PC-9 (cell line): ENCODE measurements around the gene MT1B. TPM values are rescaled to one million over a fixed set of nuclear protein-coding genes. Genes with fewer than 3 reads are reported as not detected.

Source experiments
- BruUV-seq: library from RNA; stranded (reverse); fragments of 400-500 nt; replicated peaks from 2 replicates; lab custom pipeline; 2021; lab: Mats Ljungman, UMichigan
- CTCF ChIA-PET: fragments of 300-600 bp; sonication (Branson Sonifier 250); formaldehyde crosslinking; loops from one replicate; lab custom pipeline; 2022; ENCODE audit warnings: antibody characterized with exemption; lab: Charles Lee
- POLR2A ChIA-PET: fragments of 300-600 bp; sonication (Branson Sonifier 250); formaldehyde crosslinking; loops from one replicate; lab custom pipeline; 2022; ENCODE audit warnings: antibody characterized with exemption; ENCODE audit not compliant: unreplicated experiment; lab: Charles Lee
- DNase-seq, 2 experiments: peaks; one replicate each; pipeline versions ENCODE4 v3.0.0 to v3.0.0-alpha.2; 2015 to 2022; ENCODE audit warnings: mixed read lengths in 1 of 2
- H2AFZ ChIP-seq: fragments of 200-600 bp; sonication (generic); 2 replicates; pipeline ENCODE4 v1.8.1; 2017; ENCODE audit warnings: antibody characterized with exemption
- H3F3A ChIP-seq: fragments of 200-600 bp; sonication (generic); 2 replicates; pipeline ENCODE4 v1.8.1; 2017; ENCODE audit warnings: antibody characterized with exemption, mild to moderate bottlenecking, low read depth; ENCODE audit not compliant: insufficient read depth
- H3K27ac ChIP-seq: fragments of 200-600 bp; sonication (generic); 2 replicates; pipeline ENCODE4 v1.6.1; 2016; ENCODE audit warnings: mixed run types
- H3K27me3 ChIP-seq: fragments of 200-600 bp; sonication (generic); 2 replicates; pipeline ENCODE4 v1.6.1; 2016; ENCODE audit warnings: low read depth, mixed run types; ENCODE audit not compliant: insufficient read depth
- H3K36me3 ChIP-seq: fragments of 200-600 bp; sonication (generic); 2 replicates; pipeline ENCODE4 v1.6.1; 2016; ENCODE audit warnings: low read depth, mixed run types
- H3K4me1 ChIP-seq: fragments of 200-600 bp; sonication (generic); replicated peaks from 2 replicates; pipeline ENCODE4 v1.6.1; 2016; ENCODE audit warnings: mixed run types; ENCODE audit not compliant: insufficient read depth
- H3K4me2 ChIP-seq: fragments of 200-600 bp; sonication (generic); 2 replicates; pipeline ENCODE4 v1.6.1; 2017; ENCODE audit warnings: mixed run types
- H3K4me3 ChIP-seq: fragments of 200-600 bp; sonication (generic); 2 replicates; pipeline ENCODE4 v1.6.1; 2016; ENCODE audit warnings: mixed run types
- H3K79me2 ChIP-seq: fragments of 200-600 bp; sonication (generic); 2 replicates; pipeline ENCODE4 v1.6.1; 2017; ENCODE audit warnings: low read depth, mixed run types
- H3K9me2 ChIP-seq: fragments of 200-600 bp; sonication (generic); 2 replicates; pipeline ENCODE4 v1.8.1; 2017; ENCODE audit warnings: mild to moderate bottlenecking; ENCODE audit not compliant: insufficient read depth
- H3K9me3 ChIP-seq: fragments of 200-600 bp; sonication (generic); 2 replicates; pipeline ENCODE4 v1.8.1; 2016; ENCODE audit warnings: low read depth; ENCODE audit not compliant: insufficient read depth
- H4K20me1 ChIP-seq: fragments of 200-600 bp; sonication (generic); 2 replicates; pipeline ENCODE4 v1.8.1; 2017; ENCODE audit not compliant: insufficient read depth
- EZH2 ChIP-seq: fragments of 200-600 bp; sonication (generic); IDR thresholded peaks from 2 replicates; pipeline ENCODE4 v1.8.0; 2017; ENCODE audit warnings: antibody characterized with exemption, low read depth
- intact Hi-C: fragments of 100-400 bp; cut with micrococcal nuclease; formaldehyde crosslinking; loops from one replicate; pipeline ENCODE4 v1.10.0; 2022; ENCODE audit not compliant: unreplicated experiment
- total RNA-seq: library from RNA; stranded (reverse); gene quantifications from 2 replicates; pipeline ENCODE4 v1.2.3, GENCODE V29; 2021
- TF ChIP-seq, protein P1 (sequence below): fragments of 200-600 bp; sonication (generic); conservative IDR thresholded peaks from 2 replicates; pipeline ENCODE4 v1.6.1; 2017; ENCODE audit warnings: mixed run types, antibody characterized with exemption, mild to moderate bottlenecking, moderate library complexity

The MT1B gene
- total RNA-seq, 1 experiment from 2014 or later: not detected

DNA sequence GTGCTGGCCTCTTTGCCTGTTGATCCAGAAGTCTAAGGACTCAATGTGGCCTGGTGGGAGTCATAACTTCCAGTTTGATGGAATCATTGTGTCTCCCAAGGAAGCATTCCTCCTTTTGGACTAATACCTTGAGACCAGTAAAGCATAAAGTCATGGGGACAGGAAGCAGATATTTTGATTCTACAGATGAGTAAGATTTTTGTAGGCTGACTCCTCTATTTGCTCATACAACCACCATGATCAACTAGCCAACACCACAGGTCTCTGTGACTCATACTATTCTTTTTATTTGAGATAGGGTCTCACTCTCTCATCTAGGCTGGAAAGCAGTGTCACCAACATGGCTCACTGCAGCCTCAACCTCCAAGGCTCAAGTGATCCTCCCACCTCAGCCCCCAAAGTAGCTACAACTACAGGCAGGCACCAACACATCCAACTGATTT, 37.1 kb upstream of the MT1B start:
- peak in 1 of 2 experiments; percentile 94 for DNase-seq
- no peaks in the 10 kb centered on the region for H3K9me2 ChIP-seq
- H2AFZ ChIP-seq: no peak overlapping the region

DNA sequence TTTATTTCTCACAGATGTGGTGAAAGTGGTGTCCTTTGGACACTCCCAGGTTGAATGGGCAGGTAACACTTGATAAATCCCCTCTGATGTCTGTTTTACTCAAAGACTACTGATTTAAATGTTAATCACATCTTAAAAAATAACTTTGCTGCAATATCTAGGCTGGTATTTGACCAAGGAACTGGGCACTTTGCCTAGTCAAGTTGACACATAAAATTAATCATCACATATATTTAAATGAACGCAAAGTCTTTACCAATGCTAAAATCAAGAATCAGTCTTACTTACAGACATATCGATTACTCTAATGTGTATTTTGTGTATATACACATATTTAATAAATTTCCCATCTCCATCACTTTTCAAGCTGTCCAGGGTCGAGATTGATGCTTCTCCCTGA, 36.3 kb upstream of the MT1B start:
- Histone ChIP-seq H2AFZ (no peak overlapping the region), H3F3A (peaks cover 27% of the 10 kb centered on the region), H3K4me1 (peaks cover 56% of the 10 kb centered on the region), H3K4me3 (no peak overlapping the region), H3K9me3 (no peaks in the 10 kb centered on the region), H3K4me2 (peak overlapping the region; percentile 55), H3K27ac (peak overlapping the region; percentile 79), H4K20me1 (no peaks in the 10 kb centered on the region), H3K9me2 (no peaks in the 10 kb centered on the region), H3K79me2 (no peaks in the 10 kb centered on the region), H3K36me3 (no peaks in the 10 kb centered on the region), H3K27me3 (no peaks in the 10 kb centered on the region)
- peak in 1 of 2 experiments; percentile 69 for DNase-seq
- no TSS peak for BruUV-seq
- TF ChIP-seq, protein P1, sequence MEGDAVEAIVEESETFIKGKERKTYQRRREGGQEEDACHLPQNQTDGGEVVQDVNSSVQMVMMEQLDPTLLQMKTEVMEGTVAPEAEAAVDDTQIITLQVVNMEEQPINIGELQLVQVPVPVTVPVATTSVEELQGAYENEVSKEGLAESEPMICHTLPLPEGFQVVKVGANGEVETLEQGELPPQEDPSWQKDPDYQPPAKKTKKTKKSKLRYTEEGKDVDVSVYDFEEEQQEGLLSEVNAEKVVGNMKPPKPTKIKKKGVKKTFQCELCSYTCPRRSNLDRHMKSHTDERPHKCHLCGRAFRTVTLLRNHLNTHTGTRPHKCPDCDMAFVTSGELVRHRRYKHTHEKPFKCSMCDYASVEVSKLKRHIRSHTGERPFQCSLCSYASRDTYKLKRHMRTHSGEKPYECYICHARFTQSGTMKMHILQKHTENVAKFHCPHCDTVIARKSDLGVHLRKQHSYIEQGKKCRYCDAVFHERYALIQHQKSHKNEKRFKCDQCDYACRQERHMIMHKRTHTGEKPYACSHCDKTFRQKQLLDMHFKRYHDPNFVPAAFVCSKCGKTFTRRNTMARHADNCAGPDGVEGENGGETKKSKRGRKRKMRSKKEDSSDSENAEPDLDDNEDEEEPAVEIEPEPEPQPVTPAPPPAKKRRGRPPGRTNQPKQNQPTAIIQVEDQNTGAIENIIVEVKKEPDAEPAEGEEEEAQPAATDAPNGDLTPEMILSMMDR: no peak
- no peak for TF ChIP-seq EZH2
- POLR2A ChIA-PET: no interaction called here
- CTCF ChIA-PET: interaction anchor here (0.6 to 1.0 kb wide), 2 partner anchors 15 to 24 kb away, joined by 3 to 4 read pairs; no protein-coding TSS in a partner anchor
- intact Hi-C loops: no loop called here

More for the DNA sequence above, 37.1 kb upstream of the MT1B start:
- Histone ChIP-seq H4K20me1 (no peaks in the 10 kb centered on the region), H3K27ac (peak overlapping the region; percentile 79), H3K4me3 (no peak overlapping the region), H3K4me1 (peaks cover 63% of the 10 kb centered on the region), H3K27me3 (no peaks in the 10 kb centered on the region), H3K36me3 (no peaks in the 10 kb centered on the region), H3F3A (peaks cover 35% of the 10 kb centered on the region), H3K4me2 (peak overlapping the region; percentile 55), H3K79me2 (no peaks in the 10 kb centered on the region), H3K9me3 (no peaks in the 10 kb centered on the region)
- ChIA-PET CTCF (no interaction called here), POLR2A (no interaction called here)
- intact Hi-C loops: no loop called here
- no TSS peak for BruUV-seq
- TF ChIP-seq, protein P1: no peak
- TF ChIP-seq EZH2: no peak

DNA sequence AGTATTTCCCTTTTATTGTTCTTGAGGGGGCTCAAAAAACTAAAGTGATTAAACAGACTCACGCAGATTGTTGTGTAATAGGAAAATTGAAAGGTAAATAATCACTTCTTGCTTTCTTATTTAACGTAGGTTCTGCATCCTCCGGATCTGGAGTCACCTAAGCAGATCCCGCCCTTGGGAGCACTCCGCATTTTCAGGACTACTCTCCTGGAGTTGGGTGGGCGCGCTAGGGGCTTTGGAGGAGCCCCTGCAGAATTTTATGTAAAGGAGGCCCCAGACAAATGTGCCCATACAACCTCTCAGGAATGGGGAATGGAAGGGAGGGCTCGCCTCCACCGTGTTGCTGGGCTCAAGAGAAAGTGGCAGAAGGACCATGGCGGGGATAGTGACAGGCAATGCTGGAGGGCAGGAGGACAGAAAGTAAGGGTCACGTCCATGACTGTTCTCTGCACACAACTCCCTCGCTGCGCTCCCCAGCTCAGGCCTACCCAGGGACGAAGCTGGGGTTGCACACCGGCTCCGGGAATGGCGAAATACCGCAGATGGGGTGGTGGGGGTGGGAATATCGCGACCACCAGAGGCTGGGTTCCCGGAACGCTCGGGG, 35.0 kb upstream of the MT1B start:
- no peaks in the 10 kb centered on the region for H3K9me2 ChIP-seq
- intact Hi-C loops: no loop called here
- no peaks in the 10 kb centered on the region for H3K9me3 ChIP-seq
- peaks cover 46% of the 10 kb centered on the region for H3K4me1 ChIP-seq
- TF ChIP-seq, protein P1: no peak
- TF ChIP-seq EZH2: no peak
- ChIA-PET CTCF (no interaction called here), POLR2A (no interaction called here)
- H3K79me2 ChIP-seq: no peaks in the 10 kb centered on the region
- no TSS peak for BruUV-seq
- H4K20me1 ChIP-seq: no peaks in the 10 kb centered on the region
- H3K36me3 ChIP-seq: no peaks in the 10 kb centered on the region
- no peak overlapping the region for H3K4me3 ChIP-seq
- H3K4me2 ChIP-seq: no peak overlapping the region
- H3F3A ChIP-seq: peaks cover 19% of the 10 kb centered on the region
- H3K27ac ChIP-seq: no peak overlapping the region
- no peaks in the 10 kb centered on the region for H3K27me3 ChIP-seq
- no peak for DNase-seq
- no peak overlapping the region for H2AFZ ChIP-seq
